ENCODE measurements around the gene ERCC6L2. TPM values are rescaled to one million over a fixed set of nuclear protein-coding genes. Genes with fewer than 3 reads are reported as not detected.

ERCC6L2 gene
- total and polyA plus RNA-seq, 2 of the 8 experiments (the other 6 are each of a cell fraction or from before 2014, with no cell fraction given), result 9.8 to 50.0 TPM

DNA sequence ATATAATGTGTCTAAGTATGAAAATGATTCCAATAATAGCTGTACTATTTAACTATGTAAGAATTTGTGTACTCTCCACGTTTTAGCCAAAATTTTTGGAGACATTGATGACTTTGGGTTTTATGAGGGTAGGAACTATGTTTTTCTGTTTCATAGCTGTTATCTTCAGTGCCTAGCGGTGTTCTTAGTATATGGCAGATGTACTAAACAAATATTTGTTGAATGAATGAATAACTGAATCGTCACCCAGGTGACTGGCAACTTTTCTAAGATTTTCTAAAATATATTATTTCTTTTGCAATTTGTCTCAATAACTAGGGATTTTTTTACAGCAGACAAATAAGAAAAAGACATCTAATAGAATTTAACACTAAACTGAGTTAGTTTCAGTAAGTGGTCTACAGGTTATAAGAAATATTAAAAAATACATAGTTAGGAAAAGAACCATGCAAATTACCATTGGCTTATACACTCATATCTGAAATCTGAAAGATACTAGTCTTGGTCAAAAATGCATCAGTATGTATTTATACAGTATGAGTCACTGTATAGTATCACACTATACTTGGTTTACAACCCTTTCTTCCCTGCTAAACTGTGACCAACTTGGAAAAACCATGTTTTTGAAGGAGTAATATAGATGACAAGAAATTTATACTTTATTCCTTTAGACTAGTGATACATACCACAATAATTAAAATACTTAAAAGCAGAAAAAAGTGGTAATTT lies 10.5 kb upstream of the ERCC6L2 start:
- Histone ChIP-seq H3K9me3 (ENCODE audit: insufficient read depth in 2 of 2, low read depth in 1 of 2, low read length in 1 of 2) (peaks cover 0 to 3% of the 10 kb centered on the region in 2 experiments; a peak in 1 of 4 replicates), H3K4me1 (replicated peaks in 1 of 4; ENCODE audit: control insufficient read depth in 3 of 4, insufficient read depth in 4 of 4, low read length in 3 of 4) (no peaks in the 10 kb centered on the region), H2BK20ac (ENCODE audit: low read length) (no peak overlapping the region), H3K4ac (replicated peaks; ENCODE audit: insufficient read length, low read depth, low read length) (no peak overlapping the region), H2BK120ac (replicated peaks; ENCODE audit: low read depth, low read length) (no peak overlapping the region), H3K9ac (replicated peaks in 1 of 4; ENCODE audit: extremely low read depth in 1 of 4, low read depth in 3 of 4, low read length in 3 of 4) (no peak overlapping the region), H2AK5ac (ENCODE audit: low read depth, low read length) (no peak overlapping the region), H2BK5ac (ENCODE audit: low read depth, low read length) (no peak overlapping the region), H3K4me2 (ENCODE audit: insufficient read depth in 1 of 2, low read depth in 2 of 2, low read length in 2 of 2) (no peak overlapping the region), H3K56ac (replicated peaks; ENCODE audit: insufficient read length, low read depth, low read length) (no peak overlapping the region), H3K79me1 (ENCODE audit: low read depth, low read length) (no peaks in the 10 kb centered on the region), H4K20me1 (replicated peaks in 1 of 2; ENCODE audit: control insufficient read depth in 1 of 2, insufficient read depth in 2 of 2, low read length in 2 of 2) (no peaks in the 10 kb centered on the region), H3K18ac (ENCODE audit: extremely low read depth, low read length) (no peak overlapping the region), H3K36me3 (ENCODE audit: control insufficient read depth in 2 of 4, insufficient read depth in 4 of 4, low read length in 3 of 4) (no peaks in the 10 kb centered on the region), H3K79me2 (ENCODE audit: control insufficient read depth in 1 of 2, insufficient read depth in 2 of 2, low read length in 2 of 2) (no peaks in the 10 kb centered on the region), H2AFZ (ENCODE audit: low read length) (no peak overlapping the region), H2BK12ac (ENCODE audit: low read depth, low read length) (no peak overlapping the region), H3K4me3 (ENCODE audit: extremely low read depth in 1 of 4, insufficient read depth in 2 of 4, low read depth in 3 of 4, low read length in 4 of 4) (no peak overlapping the region), H4K5ac (ENCODE audit: insufficient read length, low read depth, low read length) (no peak overlapping the region), H3K23ac (ENCODE audit: insufficient read length) (no peak overlapping the region), H4K91ac (replicated peaks; ENCODE audit: insufficient read length, low read length) (no peak overlapping the region), H3K27me3 (replicated peaks in 1 of 4; ENCODE audit: control insufficient read depth in 3 of 4, extremely low read depth in 1 of 4, insufficient read depth in 3 of 4, low read length in 3 of 4) (no peaks in the 10 kb centered on the region), H3K27ac (ENCODE audit: low read depth, low read length) (no peak overlapping the region), H4K8ac (ENCODE audit: extremely low read depth, insufficient read depth, low read length) (no peak overlapping the region), H3K23me2 (ENCODE audit: low read depth, low read length) (no peaks in the 10 kb centered on the region), H3K14ac (ENCODE audit: insufficient read length) (no peak overlapping the region), H2BK15ac (ENCODE audit: low read length) (no peak overlapping the region)
- DNase-seq (ENCODE audit: low read depth in 1 of 2, low spot score in 2 of 2) (no peak), FAIRE-seq (no peak)
- ChIA-PET CTCF (ENCODE audit: partially characterized antibody) (no interaction called here), POLR2A (ENCODE audit: partially characterized antibody) (interaction anchor here (2.0 kb wide), 1 partner anchor 11 kb away, joined by 11 read pairs; the partner anchor contains the start of gene ERCC6L2)
- 92% methylated on average over 3 of the region's 3 CpGs; no CpG with 5 or more reads in 1 of the 2 experiments for WGBS, 2 experiments (ENCODE audit: extremely low coverage in 1 of 2, insufficient coverage in 1 of 2, insufficient read length in 1 of 2, insufficient replicate concordance in 2 of 2, low coverage in 1 of 2, low lambda C conversion rate in 2 of 2, missing lambda C conversion rate in 1 of 2)
- no peak for TF ChIP-seq SIRT6 (IDR thresholded peaks at IDR 0.05; ENCODE audit: low read length)
- no peak for TF ChIP-seq SP1 (IDR thresholded peaks at IDR 0.05; ENCODE audit: low read depth, low read length)
- TF ChIP-seq BACH1 (IDR thresholded peaks at IDR 0.05; ENCODE audit: low read length), result no peak
- TF ChIP-seq HDAC6 (IDR thresholded peaks at IDR 0.05; ENCODE audit: low read depth, low read length), result no peak
- no peak for TF ChIP-seq GABPA (IDR thresholded peaks at IDR 0.05; ENCODE audit: borderline replicate concordance, insufficient read depth, low read length)
- TF ChIP-seq YY1 (IDR thresholded peaks at IDR 0.05; ENCODE audit: low read depth, low read length), result no peak
- no peak for TF ChIP-seq CHD2 (IDR thresholded peaks at IDR 0.05; ENCODE audit: low read length)
- no peak for TF ChIP-seq MAFK (IDR thresholded peaks at IDR 0.05; ENCODE audit: low read depth, low read length)
- TF ChIP-seq TCF12 (IDR thresholded peaks at IDR 0.05; ENCODE audit: low read depth, low read length), result no peak
